ENCODE results near the gene CCR5AS.

- TF ChIP-seq MAX (IDR thresholded peaks at IDR 0.05) (no peak), ASH2L (IDR thresholded peaks at IDR 0.05; ENCODE audit: low read length) (no peak), EP300 (IDR thresholded peaks at IDR 0.05; ENCODE audit: borderline replicate concordance in 1 of 2, low read depth in 2 of 2, low read length in 2 of 2) (no peak), CTCF (IDR thresholded peaks at IDR 0.05; ENCODE audit: control extremely low read depth in 1 of 3, insufficient read depth in 1 of 3, low read depth in 1 of 3, low read length in 3 of 3) (no peak), BACH1 (IDR thresholded peaks at IDR 0.05; ENCODE audit: low read length) (no peak), EZH2 (IDR thresholded peaks at IDR 0.05; ENCODE audit: low read depth, low read length, severe bottlenecking) (no peak), POLR2A (IDR thresholded peaks at IDR 0.05; ENCODE audit: control extremely low read depth in 1 of 2, low read depth in 2 of 2, low read length in 2 of 2) (no peak), POLR2AphosphoS5 (IDR thresholded peaks at IDR 0.05; ENCODE audit: low read depth, low read length) (no peak), TEAD4 (IDR thresholded peaks at IDR 0.05; ENCODE audit: low read depth, low read length) (no peak), TCF12 (IDR thresholded peaks at IDR 0.05; ENCODE audit: low read depth, low read length) (no peak)
These were observed 72.0 kb downstream of the CCR5AS start for GRCh38 chr3:46334741-46335478.
